IgD-negative memory B cell (primary cell): ENCODE results near the gene BCAP29. TPM values are rescaled to one million over a fixed set of nuclear protein-coding genes. Genes with fewer than 3 reads are reported as not detected.
"Not testable (repeated sequence)": the region's sequence is repeated elsewhere in the genome, so short reads cannot be mapped to it uniquely, and the experiment has no call there.

Experiments
- H3K27ac Mint-ChIP-seq, 3 donors: one replicate each; pipeline ENCODE4 v1.8.0; 2020 to 2022; ENCODE audit warnings: mild to moderate bottlenecking in 3 of 3, mixed read lengths in 3 of 3, moderate library complexity in 1 of 3
- H3K27me3 Mint-ChIP-seq: one replicate; pipeline ENCODE4 v1.8.0; 2021; ENCODE audit warnings: mixed read lengths
- H3K36me3 Mint-ChIP-seq: one replicate; pipeline ENCODE4 v1.8.0; 2020; ENCODE audit warnings: mild to moderate bottlenecking, mixed read lengths
- H3K4me1 Mint-ChIP-seq, 3 donors: one replicate each; pipeline ENCODE4 v1.8.0; 2020 to 2022; ENCODE audit warnings: mixed read lengths in 3 of 3, mild to moderate bottlenecking in 1 of 3
- H3K4me3 Mint-ChIP-seq, 4 donors: one replicate each; pipeline ENCODE4 v1.8.0; 2020 to 2022; ENCODE audit warnings: mild to moderate bottlenecking in 4 of 4, mixed read lengths in 4 of 4, moderate library complexity in 3 of 4
- H3K9me3 Mint-ChIP-seq, 3 donors: one replicate each; pipeline ENCODE4 v1.8.0; 2020 to 2021; ENCODE audit warnings: mixed read lengths in 3 of 3, mild to moderate bottlenecking in 1 of 3
- polyA plus RNA-seq: library from polyadenylated mRNA; unstranded; fragments of 300-500 nt; fragmentation: Illumina TruSeq; gene quantifications from one replicate; pipeline ENCODE4 v1.2.3, GENCODE V29; 2021

Gene BCAP29, protein sequence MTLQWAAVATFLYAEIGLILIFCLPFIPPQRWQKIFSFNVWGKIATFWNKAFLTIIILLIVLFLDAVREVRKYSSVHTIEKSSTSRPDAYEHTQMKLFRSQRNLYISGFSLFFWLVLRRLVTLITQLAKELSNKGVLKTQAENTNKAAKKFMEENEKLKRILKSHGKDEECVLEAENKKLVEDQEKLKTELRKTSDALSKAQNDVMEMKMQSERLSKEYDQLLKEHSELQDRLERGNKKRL
- 43.6 TPM for polyA plus RNA-seq

DNA sequence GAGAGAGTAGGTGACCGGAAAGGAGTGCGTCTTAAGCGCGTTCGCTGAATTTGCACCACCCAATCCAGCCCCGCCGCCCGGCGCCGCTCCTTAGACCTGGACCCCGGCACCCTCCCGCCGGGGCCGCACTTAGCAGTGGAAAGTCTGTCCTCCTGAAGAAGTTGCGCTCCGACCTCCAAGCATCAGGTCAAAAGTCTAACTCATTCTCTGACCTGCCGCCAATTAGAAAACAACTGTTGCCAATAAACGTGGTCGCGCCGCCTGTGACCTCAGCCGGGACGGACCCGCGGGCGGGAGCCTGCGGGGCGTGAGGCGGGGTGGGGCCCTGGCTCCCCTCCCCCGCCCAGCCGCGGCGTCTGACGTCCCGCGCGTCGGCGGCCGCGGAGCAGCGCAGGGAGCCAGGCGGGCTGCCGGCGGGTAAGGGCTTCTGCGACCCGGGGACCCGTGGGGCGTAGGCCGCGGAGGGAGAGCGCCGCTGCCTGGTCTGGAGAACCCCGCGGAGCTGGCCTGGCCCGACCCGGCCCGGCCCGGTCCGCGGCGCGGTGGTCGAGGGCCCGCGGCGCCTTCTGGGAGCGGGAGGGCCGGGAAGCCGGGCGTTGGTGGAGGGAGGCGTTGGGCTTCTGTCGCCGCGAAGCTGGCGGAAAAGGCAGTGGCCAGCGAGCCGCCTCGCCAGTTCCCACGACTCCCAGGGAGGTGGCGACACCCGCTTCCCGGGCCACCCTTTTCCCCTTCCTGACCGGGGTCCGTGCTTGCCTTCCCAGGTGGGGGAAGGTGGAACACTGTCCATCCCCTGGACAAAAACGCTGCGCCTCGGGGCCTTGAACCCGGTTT, at the start of gene BCAP29:
TSS of gene BCAP29 (plus strand) at position 362 of the 831 bp plus-strand sequence. CDS start 527 bp downstream, outside the sequence.
- Mint-ChIP-seq H3K36me3 (peaks cover 7% of the 10 kb centered on the region), H3K4me3 (peak within 1 kb of the TSS; percentile 89 to 94 (median 92)), H3K4me1 (peaks cover 14 to 19% (median 18%) of the 10 kb centered on the region in 3 donors), H3K27ac (peak within 1 kb of the TSS; percentile 64 to 89 (median 75)), H3K9me3 (peaks cover 0 to 1% (median 0%) of the 10 kb centered on the region in 3 donors), H3K27me3 (no peaks in the 10 kb centered on the region)

DNA sequence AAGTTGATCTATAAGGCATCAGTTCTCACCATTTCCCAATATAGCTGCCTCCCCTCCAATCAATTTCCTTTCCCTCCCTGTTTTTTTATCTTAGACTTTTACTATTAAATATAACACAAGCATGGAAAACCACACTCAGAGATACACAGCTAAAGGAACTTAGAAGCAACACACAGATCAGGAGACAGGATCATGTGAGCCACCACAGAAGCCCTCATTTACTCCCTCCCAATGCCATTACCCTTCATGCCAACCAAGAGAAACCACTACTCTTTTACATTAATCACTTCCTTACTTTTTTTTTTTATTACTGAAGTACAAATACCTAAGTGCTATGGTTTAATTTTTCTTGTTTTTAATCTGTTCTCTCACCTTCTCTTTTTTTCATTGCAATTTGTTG, 49.3 kb upstream of the BCAP29 start:
- peaks cover 17% of the 10 kb centered on the region for H3K36me3 Mint-ChIP-seq
- peaks cover 0 to 3% (median 0%) of the 10 kb centered on the region in 3 donors for H3K9me3 Mint-ChIP-seq
- H3K4me1 Mint-ChIP-seq = peaks cover 4 to 20% (median 9%) of the 10 kb centered on the region in 3 donors
- no peak overlapping the region for H3K4me3 Mint-ChIP-seq
- no peaks in the 10 kb centered on the region for H3K27me3 Mint-ChIP-seq
- peak overlapping the region in 2 of 3 donors; percentile 57 to 71 for H3K27ac Mint-ChIP-seq

DNA sequence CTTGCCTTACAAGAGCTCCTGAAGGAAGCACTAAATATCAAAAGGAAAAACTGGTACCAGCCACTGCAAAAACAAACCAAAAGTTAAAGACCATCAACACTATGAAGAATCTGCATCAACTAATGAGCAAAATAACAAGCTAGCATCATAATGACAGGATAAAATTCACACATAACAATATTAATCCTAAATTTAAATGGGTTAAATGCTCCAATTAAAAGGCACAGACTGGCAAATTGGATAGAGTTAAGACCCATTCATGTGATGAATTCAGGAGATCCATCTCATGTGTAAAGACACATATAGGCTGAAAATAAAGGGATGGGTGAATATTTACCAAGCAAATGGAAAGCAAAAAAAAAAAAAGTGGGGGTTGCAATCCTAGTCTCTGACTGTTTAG, 45.9 kb upstream of the BCAP29 start:
- peaks cover 0 to 3% (median 0%) of the 10 kb centered on the region in 3 donors for H3K9me3 Mint-ChIP-seq
- H3K4me1 Mint-ChIP-seq = peaks cover 4 to 16% (median 9%) of the 10 kb centered on the region in 3 donors
- no peaks in the 10 kb centered on the region for H3K27me3 Mint-ChIP-seq
- peak overlapping the region in 1 of 4 donors; percentile 19 for H3K4me3 Mint-ChIP-seq
- peaks cover 27% of the 10 kb centered on the region for H3K36me3 Mint-ChIP-seq
- peak overlapping the region in 1 of 3 donors; percentile 17 for H3K27ac Mint-ChIP-seq

DNA sequence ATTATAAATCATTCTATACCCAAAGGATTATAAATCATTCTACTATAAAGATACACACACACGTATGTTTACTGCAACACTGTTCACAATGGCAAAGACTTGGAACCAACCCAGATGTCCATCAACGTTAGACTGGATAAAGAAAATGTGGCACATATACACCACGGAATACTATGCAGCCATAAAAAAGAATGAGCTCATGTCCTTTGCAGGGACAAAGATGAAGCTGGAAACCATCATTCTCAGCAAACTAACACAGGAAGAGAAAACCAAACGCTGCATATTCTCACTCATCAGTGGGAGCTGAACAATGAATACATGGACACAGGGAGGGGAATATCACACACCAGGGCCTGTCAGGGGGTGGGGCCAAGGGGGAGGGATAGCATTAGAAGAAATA, 42.8 kb upstream of the BCAP29 start:
- Mint-ChIP-seq H3K4me1 (peaks cover 3 to 11% (median 6%) of the 10 kb centered on the region in 3 donors), H3K36me3 (peaks cover 32% of the 10 kb centered on the region), H3K27ac (peak overlapping the region in 1 of 3 donors; percentile 66)
- not testable (repeated sequence) for H3K9me3 Mint-ChIP-seq, H3K27me3 Mint-ChIP-seq, H3K4me3 Mint-ChIP-seq

DNA sequence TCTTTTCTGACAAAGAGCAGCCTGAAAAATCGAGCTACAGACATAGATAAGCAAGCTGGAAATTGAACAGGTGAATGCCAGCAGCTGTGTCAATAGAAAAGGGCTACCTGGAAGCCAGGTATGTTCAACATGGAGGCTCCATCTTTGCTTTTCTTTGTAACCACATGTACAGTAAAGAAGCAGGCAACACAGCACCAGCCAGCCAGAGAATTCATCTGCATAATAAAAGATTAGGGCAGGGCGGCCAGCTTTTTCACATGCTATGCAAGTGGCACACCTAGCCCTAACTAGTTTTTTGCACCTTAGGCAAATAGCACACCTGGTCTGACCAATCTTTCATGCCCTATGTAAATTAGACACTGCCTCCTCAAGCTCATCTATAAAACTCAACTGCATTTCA, 42.0 kb upstream of the BCAP29 start:
- Mint-ChIP-seq H3K36me3 (peaks cover 35% of the 10 kb centered on the region), H3K4me3 (no peak overlapping the region), H3K4me1 (peaks cover 6 to 12% (median 6%) of the 10 kb centered on the region in 3 donors), H3K27me3 (no peaks in the 10 kb centered on the region), H3K27ac (no peak overlapping the region), H3K9me3 (peaks cover 0 to 3% (median 0%) of the 10 kb centered on the region in 3 donors)

DNA sequence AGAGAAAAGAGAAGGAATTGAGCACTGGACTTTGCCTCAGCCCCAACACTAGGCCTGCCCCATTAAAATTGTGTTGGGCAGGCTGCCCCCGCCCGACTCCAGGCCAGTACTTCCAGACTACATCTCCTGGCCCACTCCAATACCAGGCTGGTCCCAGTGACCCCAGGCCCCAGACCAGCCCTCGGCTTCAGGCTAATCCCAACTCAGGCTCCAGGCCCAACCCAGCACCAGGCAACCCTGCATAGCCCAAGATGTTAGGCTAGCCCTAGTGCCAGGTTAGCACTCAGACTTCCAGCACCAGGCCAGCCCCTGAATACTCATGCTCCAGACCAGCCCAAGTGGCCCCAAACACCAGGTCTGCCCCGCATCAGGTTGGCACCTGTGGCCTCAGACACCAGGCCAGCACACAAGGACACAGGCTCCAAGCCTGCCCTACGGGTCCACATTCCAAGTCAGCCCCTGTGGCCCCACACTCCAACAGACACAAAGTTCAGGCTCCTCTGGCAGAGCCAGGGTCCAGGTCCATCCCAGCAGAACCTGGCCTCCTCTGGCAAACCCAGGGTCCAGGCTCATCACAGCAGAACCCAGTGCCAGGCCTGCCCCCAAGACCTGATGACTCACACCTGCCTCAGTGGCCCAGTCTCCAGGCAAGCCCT, 36.6 kb upstream of the BCAP29 start:
- H3K27me3 Mint-ChIP-seq = no peaks in the 10 kb centered on the region
- peaks cover 3 to 17% (median 12%) of the 10 kb centered on the region in 3 donors for H3K9me3 Mint-ChIP-seq
- peaks cover 39% of the 10 kb centered on the region for H3K36me3 Mint-ChIP-seq
- H3K27ac Mint-ChIP-seq = no peak overlapping the region
- peaks cover 2 to 9% (median 3%) of the 10 kb centered on the region in 3 donors for H3K4me1 Mint-ChIP-seq
- H3K4me3 Mint-ChIP-seq = no peak overlapping the region

DNA sequence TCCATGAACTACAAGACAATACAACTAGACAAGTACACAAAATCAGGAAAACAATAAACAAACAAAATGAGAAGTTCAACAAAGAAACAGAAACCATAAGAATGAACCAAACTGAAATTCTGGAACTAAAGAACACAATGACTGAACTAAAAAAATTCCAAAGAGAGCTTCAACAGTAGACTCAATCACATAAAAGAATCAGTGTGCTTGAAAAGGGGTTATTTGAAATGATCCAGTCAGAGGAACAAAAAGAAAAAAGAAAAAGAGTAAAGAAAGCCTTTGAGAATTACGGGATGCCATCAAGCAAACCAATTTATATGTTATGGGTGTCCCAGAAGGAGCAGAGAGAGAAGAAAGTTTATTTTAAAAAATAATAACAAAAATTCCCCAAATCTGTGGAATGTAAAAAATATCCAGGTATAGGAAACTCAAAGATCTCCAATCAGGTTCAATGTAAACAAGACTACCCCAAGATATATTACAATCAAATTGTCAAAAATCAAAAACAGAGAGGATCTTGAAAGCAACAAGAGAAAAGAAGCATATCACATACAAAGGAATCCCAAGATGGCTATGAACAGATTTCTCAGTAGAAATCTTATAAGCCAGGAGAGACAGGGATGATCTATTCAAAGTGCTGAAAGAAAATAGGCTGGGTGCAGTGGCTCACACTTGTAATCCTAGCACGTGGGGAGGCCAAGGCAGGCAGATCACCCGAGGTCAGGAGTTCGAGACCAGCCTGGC, 35.0 kb upstream of the BCAP29 start:
- Mint-ChIP-seq H3K4me1 (peaks cover 4 to 15% (median 6%) of the 10 kb centered on the region in 3 donors), H3K4me3 (no peak overlapping the region), H3K36me3 (peaks cover 37% of the 10 kb centered on the region), H3K9me3 (peaks cover 3 to 17% (median 12%) of the 10 kb centered on the region in 3 donors), H3K27ac (peak overlapping the region in 1 of 3 donors; percentile 79), H3K27me3 (no peaks in the 10 kb centered on the region)

DNA sequence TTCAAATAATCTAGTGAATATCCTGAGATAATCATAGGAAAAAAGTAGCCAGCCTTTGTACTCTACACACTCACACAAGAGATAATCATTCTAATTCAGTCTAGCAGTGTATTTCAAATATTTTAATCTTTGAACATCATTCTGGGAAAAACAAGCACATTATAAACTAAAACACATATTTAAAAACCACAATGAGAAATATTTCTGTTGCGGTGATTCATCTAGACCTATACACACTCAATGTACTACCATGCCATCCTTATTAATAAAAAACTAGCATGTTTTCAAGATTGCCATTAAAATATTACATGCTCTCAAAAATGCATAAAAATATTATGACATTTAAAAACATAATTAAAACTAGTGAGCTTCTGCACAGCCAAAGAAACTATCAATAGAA, 28.1 kb upstream of the BCAP29 start:
- Mint-ChIP-seq H3K36me3 (peaks cover 17% of the 10 kb centered on the region), H3K9me3 (peaks cover 0 to 4% (median under 1%) of the 10 kb centered on the region in 3 donors), H3K4me1 (peaks cover 12 to 23% (median 19%) of the 10 kb centered on the region in 3 donors), H3K4me3 (no peak overlapping the region), H3K27ac (peak overlapping the region in 1 of 3 donors; percentile 27), H3K27me3 (no peaks in the 10 kb centered on the region)

DNA sequence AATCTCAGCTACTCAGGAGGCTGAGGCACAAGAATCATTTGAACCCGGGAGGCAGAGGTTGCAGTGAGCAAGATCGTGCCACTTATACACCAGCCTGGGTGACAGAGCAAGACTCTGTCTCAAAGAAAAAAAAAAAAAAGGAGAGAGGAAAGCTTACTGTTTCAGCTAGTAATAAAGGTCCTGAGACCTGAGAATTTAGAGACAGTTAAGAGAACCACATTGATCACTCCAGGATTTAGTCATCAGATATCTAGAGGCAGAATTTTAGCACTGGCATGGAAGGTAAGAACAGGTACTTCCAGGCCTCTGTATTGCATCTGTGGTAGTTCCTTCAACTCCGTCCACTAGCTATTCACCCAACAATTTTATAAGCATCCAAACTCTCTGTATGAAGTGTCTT, 24.2 kb upstream of the BCAP29 start:
- Mint-ChIP-seq H3K4me3 (no peak overlapping the region), H3K4me1 (peaks cover 10 to 29% (median 27%) of the 10 kb centered on the region in 3 donors), H3K27ac (no peak overlapping the region), H3K9me3 (no peaks in the 10 kb centered on the region), H3K27me3 (no peaks in the 10 kb centered on the region), H3K36me3 (peaks cover 3% of the 10 kb centered on the region)

DNA sequence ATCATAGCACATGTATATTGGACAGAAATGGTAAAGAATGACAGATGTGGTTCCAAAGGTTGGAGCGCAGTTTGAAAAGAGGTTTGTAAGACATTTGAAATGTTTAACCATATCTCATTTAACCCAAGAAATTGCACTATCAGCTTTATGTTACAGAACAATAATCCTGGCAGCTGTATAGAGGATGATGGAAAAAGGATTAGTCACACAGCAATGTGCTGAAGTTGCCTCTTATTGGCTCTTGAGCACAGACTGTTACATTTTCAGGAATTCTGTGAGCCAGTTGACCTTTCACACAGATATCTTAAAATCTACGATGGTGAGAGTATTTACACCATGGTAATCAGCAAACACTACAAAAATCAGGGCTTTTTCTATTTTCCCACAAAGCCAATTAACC, 20.2 kb upstream of the BCAP29 start:
- peak overlapping the region in 1 of 4 donors; percentile 78 for H3K4me3 Mint-ChIP-seq
- no peaks in the 10 kb centered on the region for H3K9me3 Mint-ChIP-seq
- no peaks in the 10 kb centered on the region for H3K27me3 Mint-ChIP-seq
- peaks cover 3% of the 10 kb centered on the region for H3K36me3 Mint-ChIP-seq
- peaks cover 32 to 44% (median 44%) of the 10 kb centered on the region in 3 donors for H3K4me1 Mint-ChIP-seq
- no peak overlapping the region for H3K27ac Mint-ChIP-seq

DNA sequence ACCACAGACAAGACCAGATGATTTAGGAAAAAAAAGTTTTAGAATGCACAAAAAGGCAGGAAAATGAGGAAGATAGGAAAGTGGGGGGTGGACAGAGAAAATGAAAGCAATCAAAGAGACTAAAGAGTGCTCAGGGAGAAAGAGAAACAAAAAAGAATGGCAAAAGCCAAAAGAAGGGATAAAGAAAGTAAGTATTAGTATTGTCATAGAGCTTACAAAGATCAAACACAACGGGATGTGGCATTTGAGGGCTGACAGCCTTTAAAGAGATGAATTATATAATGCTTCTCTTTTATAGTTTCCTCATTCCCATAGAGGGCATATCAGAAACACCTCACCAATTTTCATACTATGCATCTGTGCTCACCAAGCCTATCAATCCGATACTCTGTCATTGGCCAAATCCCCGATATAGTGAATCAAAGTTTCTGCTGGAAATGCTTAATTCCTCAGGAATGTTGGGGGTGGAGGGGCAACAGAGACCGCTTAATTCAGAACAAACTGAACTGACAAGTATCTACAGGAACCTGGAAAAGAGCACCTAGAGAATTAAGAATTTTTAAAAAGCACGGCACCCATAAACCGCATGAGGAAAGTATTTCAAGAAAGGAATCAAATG, 19.0 kb upstream of the BCAP29 start:
- Mint-ChIP-seq H3K4me1 (peaks cover 34 to 42% (median 41%) of the 10 kb centered on the region in 3 donors), H3K27me3 (no peaks in the 10 kb centered on the region), H3K9me3 (no peaks in the 10 kb centered on the region), H3K36me3 (peaks cover 4% of the 10 kb centered on the region), H3K27ac (peak overlapping the region in 2 of 3 donors; percentile 62 to 92), H3K4me3 (peak overlapping the region in 3 of 4 donors; percentile 56 to 80 (median 78))

DNA sequence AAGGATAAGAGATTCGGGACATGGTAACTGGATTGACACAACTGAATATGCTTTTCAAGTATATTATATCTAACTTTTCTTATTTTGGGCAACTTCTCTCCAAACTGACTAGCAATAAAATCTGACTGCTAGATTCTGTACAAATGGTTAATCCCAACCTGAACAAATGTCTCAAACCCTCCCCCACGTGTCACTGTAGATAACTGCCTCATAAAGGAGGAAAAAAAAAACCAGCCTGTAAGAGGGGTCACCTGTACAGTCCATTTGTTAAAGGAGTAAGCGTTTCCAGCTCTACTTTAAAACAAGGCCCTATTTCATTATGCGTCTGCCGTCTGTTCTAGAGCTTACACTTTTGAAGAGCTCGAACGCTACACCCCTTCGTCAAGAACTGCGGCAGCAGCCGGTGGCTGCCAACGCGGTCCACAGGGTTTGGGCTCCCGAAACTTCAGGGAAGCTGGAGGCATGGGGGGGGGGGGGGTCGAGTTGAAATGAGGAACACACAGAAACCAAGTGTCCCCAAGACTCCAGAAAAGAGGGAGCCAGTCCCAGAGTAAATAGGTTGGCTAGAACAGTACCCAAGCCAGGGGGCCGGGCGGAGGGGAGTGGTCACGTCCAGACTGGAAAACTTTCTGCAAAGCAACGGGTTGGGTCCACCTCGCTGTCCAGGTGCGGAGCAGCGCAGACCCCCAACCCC, 16.8 kb upstream of the BCAP29 start:
- Mint-ChIP-seq H3K9me3 (no peaks in the 10 kb centered on the region), H3K36me3 (peaks cover 9% of the 10 kb centered on the region), H3K4me1 (peaks cover 37 to 42% (median 41%) of the 10 kb centered on the region in 3 donors), H3K27me3 (no peaks in the 10 kb centered on the region), H3K27ac (peak overlapping the region; percentile 51 to 93 (median 93)), H3K4me3 (peak overlapping the region; percentile 78 to 97 (median 92))

DNA sequence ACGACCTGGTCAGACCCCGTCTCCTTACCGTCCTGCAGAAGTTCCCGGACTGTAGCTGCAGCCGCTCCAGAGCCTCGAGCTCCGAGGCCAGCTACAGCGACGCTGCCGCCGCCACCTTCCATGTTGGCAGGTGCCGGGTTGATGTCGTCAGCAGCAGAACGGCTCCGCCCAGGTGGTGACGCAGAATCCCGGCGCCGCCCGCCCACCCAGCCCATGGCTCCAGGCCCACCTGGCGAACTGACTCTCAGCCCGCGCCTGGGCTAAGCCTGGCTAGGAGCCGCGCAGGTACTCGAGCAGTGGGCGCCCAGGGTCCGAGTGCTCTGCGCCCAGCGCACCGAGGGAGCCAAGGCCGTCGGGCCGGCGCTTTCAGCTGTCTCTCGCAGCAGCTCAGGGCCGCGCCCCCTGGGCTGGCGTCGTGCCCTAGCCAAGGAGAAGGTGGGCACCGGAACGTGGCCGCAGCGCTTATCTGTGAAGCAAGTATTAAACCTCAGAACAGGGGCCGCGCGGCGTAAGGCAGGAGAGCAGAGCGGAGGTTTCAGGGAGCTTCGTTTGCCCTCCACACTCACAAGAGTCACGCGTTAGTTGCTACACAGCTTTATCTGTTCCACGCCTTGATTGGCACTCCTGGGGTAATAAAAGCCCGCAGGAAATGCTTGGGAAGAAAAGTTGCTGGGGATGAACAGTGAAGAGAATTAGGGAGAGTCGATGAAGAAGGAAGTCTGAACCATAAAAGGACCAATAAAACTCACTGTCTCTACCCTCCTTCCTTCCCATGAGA, 16.1 kb upstream of the BCAP29 start, which contains the start of the genes COG5 and DUS4L:
TSS of gene COG5 (minus strand) at position 146 of the 778 bp plus-strand sequence. CDS start at position 122, 24 bp downstream.
TSS of gene DUS4L (plus strand) at position 197 of the 778 bp plus-strand sequence. CDS start 3,100 bp downstream, outside the sequence.
- Mint-ChIP-seq H3K27me3 (no peaks in the 10 kb centered on the region), H3K4me1 (peaks cover 37 to 42% (median 40%) of the 10 kb centered on the region in 3 donors), H3K4me3 (peak within 1 kb of the TSS; percentile 78 to 97 (median 92)), H3K27ac (peak within 1 kb of the TSS; percentile 51 to 93 (median 93)), H3K36me3 (peaks cover 9% of the 10 kb centered on the region), H3K9me3 (no peaks in the 10 kb centered on the region)
